A549 (cell line): Measurements from ENCODE around the gene NDUFV3. TPM values are rescaled to one million over a fixed set of nuclear protein-coding genes. Genes with fewer than 3 reads are reported as not detected.

Source experiments
- ATAC-seq, 2 experiments: fragments of 200-7000 bp in 1 of 2; fragments of >200 bp in 1 of 2; cut with Nextera tagmentation in 1 of 2; cut with Tn5 transposase in 1 of 2; 3 replicates each; pipeline versions ENCODE4 v1.8.0 to v1.9.1; 2018 to 2020; ENCODE audit warnings: mild to moderate bottlenecking in 1 of 2, moderate library complexity in 1 of 2
- CTCF ChIA-PET: fragments of 300-600 bp; sonication (Branson Sonifier 250); formaldehyde crosslinking; extraction: SDS; loops from one replicate; lab custom pipeline; 2021; ENCODE audit warnings: antibody characterized with exemption, inconsistent platforms; lab: Yijun Ruan, JAX
- POLR2A ChIA-PET: fragments of 350-600 bp; formaldehyde crosslinking; extraction: SDS; loops from one replicate; lab custom pipeline; 2021; ENCODE audit warnings: antibody characterized with exemption, inconsistent platforms; lab: Yijun Ruan, JAX
- DNase-seq, 2 experiments: peaks; one replicate each; pipeline versions ENCODE4 v3.0.0 to v3.0.0-alpha.2; 2011 to 2016; ENCODE audit warnings: low read depth in 1 of 2, low spot score in 1 of 2
- FAIRE-seq: peaks from 2 replicates; lab custom pipeline; 2011; peaks lifted over from hg19 to GRCh38; lab: Jason Lieb, UNC
- H3K27ac ChIP-seq, 2 experiments: fragments of >200 bp; sonication (Bioruptor Twin); formaldehyde crosslinking; 3 replicates each; pipeline ENCODE4 v1.5.1; 2016 to 2017
- H3K4me1 ChIP-seq: fragments of >200 bp; sonication (Bioruptor Twin); formaldehyde crosslinking; 3 replicates; pipeline ENCODE4 v1.6.1; 2016
- H3K4me2 ChIP-seq: fragments of >200 bp; sonication (Bioruptor Twin); formaldehyde crosslinking; 3 replicates; pipeline ENCODE4 v1.6.1; 2016
- H3K4me3 ChIP-seq: fragments of >200 bp; sonication (Bioruptor Twin); formaldehyde crosslinking; 3 replicates; pipeline ENCODE4 v1.5.1; 2016
- H3K9me3 ChIP-seq: fragments of >200 bp; sonication (Bioruptor Twin); formaldehyde crosslinking; 3 replicates; pipeline ENCODE4 v1.6.1; 2016
- ATOH8 ChIP-seq: fragments of 250-450 bp; sonication (Bioruptor Pico); IDR thresholded peaks from 2 replicates; pipeline ENCODE4 v1.5.0; 2020; ENCODE audit warnings: low read depth, mild to moderate bottlenecking, moderate library complexity
- CEBPB ChIP-seq, 2 experiments: fragments of >200 bp in 1 of 2; sonication (Bioruptor Twin) in 1 of 2; formaldehyde crosslinking in 1 of 2; IDR thresholded peaks; 2 replicates each; pipeline ENCODE4 v1.6.1; 2012 to 2016
- CHD2 ChIP-seq: fragments of 150-350 bp; IDR thresholded peaks from 2 replicates; pipeline ENCODE4 v1.6.1; 2014; ENCODE audit warnings: low read length; ENCODE audit not compliant: partially characterized antibody
- E2F6 ChIP-seq: IDR thresholded peaks from 2 replicates; pipeline ENCODE4 v1.6.1; 2012; ENCODE audit warnings: low read depth, borderline replicate concordance
- FOSL2 ChIP-seq, 2 experiments: fragments of 450-650 bp in 1 of 2; fragments of >200 bp in 1 of 2; sonication (Bioruptor Twin) in 1 of 2; formaldehyde crosslinking; IDR thresholded peaks; 2 replicates each; pipeline versions ENCODE4 v1.5.0 to v1.6.1; 2016 to 2020; ENCODE audit warnings: mild to moderate bottlenecking in 1 of 2, moderate library complexity in 1 of 2
- FOXS1 ChIP-seq: fragments of 250-450 bp; sonication (Bioruptor Pico); IDR thresholded peaks from 2 replicates; pipeline ENCODE4 v1.5.0; 2020; ENCODE audit warnings: mild to moderate bottlenecking, moderate library complexity
- GATA3 ChIP-seq: IDR thresholded peaks from 2 replicates; pipeline ENCODE4 v1.6.1; 2012; ENCODE audit warnings: borderline replicate concordance
- HDAC2 ChIP-seq: fragments of 200-600 bp; sonication (generic); IDR thresholded peaks from 2 replicates; pipeline ENCODE4 v1.6.1; 2016
- HEYL ChIP-seq: fragments of 250-450 bp; sonication (Bioruptor Pico); IDR thresholded peaks from 2 replicates; pipeline ENCODE4 v1.8.0; 2021; ENCODE audit warnings: mild to moderate bottlenecking, moderate library complexity
- HOXB13 ChIP-seq: fragments of 250-450 bp; sonication (Bioruptor Pico); IDR thresholded peaks from 2 replicates; pipeline ENCODE4 v1.5.0; 2020; ENCODE audit warnings: low read depth, mild to moderate bottlenecking, moderate library complexity
- JUN ChIP-seq, 2 experiments: fragments of >200 bp; sonication (Bioruptor Twin); formaldehyde crosslinking; IDR thresholded peaks; 2 replicates in 1 of 2; 3 replicates in 1 of 2; pipeline ENCODE4 v1.6.1; 2016 to 2017
- JUNB ChIP-seq: fragments of >200 bp; sonication (Bioruptor Twin); formaldehyde crosslinking; IDR thresholded peaks from 2 replicates; pipeline ENCODE4 v1.6.1; 2016
- KDM1A ChIP-seq: fragments of 200-600 bp; sonication (generic); IDR thresholded peaks from 2 replicates; pipeline ENCODE4 v1.6.1; 2016; ENCODE audit warnings: low read depth, mild to moderate bottlenecking
- KDM5A ChIP-seq: fragments of 200-600 bp; sonication (generic); IDR thresholded peaks from 2 replicates; pipeline ENCODE4 v1.6.1; 2016; ENCODE audit warnings: antibody characterized with exemption, mild to moderate bottlenecking
- MAX ChIP-seq: IDR thresholded peaks from 2 replicates; pipeline ENCODE4 v1.6.1; 2012
- MYC ChIP-seq: IDR thresholded peaks from 2 replicates; pipeline ENCODE4 v1.6.1; 2012; ENCODE audit warnings: mild to moderate bottlenecking, inconsistent platforms, low read length, improper control_type of control experiment, borderline replicate concordance
- NFE2L2 ChIP-seq: fragments of 150-350 bp; conservative IDR thresholded peaks from 2 replicates; pipeline ENCODE4 v1.6.1; 2014; ENCODE audit warnings: low read length
- NPAS2 ChIP-seq: fragments of 250-450 bp; sonication (Bioruptor Pico); IDR thresholded peaks from 2 replicates; pipeline ENCODE4 v1.8.0; 2022; ENCODE audit warnings: mild to moderate bottlenecking, moderate library complexity, borderline replicate concordance
- NR3C1 ChIP-seq: fragments of >200 bp; sonication (Bioruptor Twin); formaldehyde crosslinking; IDR thresholded peaks from 3 replicates; pipeline ENCODE4 v1.6.1; 2017
- PHF8 ChIP-seq: fragments of 200-600 bp; sonication (generic); IDR thresholded peaks from 2 replicates; pipeline ENCODE4 v1.6.1; 2016; ENCODE audit warnings: low read depth, mild to moderate bottlenecking, antibody characterized with exemption, moderate library complexity, borderline replicate concordance
- POLR2A ChIP-seq: IDR thresholded peaks from 2 replicates; pipeline ENCODE4 v1.6.1; 2012; ENCODE audit warnings: mild to moderate bottlenecking, low read length
- POLR2AphosphoS2 ChIP-seq: conservative IDR thresholded peaks from 2 replicates; pipeline ENCODE4 v1.6.1; 2012; ENCODE audit warnings: low read length, improper control_type of control experiment, inconsistent platforms
- RAD21 ChIP-seq, 2 experiments: fragments of >200 bp in 1 of 2; sonication (Bioruptor Twin) in 1 of 2; formaldehyde crosslinking in 1 of 2; IDR thresholded peaks in 1 of 2; conservative IDR thresholded peaks in 1 of 2; 2 replicates in 1 of 2; 3 replicates in 1 of 2; pipeline ENCODE4 v1.6.1; 2012 to 2018; ENCODE audit warnings: inconsistent platforms in 1 of 2
- RARB ChIP-seq: fragments of 250-450 bp; sonication (Bioruptor Pico); IDR thresholded peaks from 2 replicates; pipeline ENCODE4 v1.8.0; 2021; ENCODE audit warnings: mild to moderate bottlenecking, moderate library complexity
- RCOR1 ChIP-seq: fragments of 150-350 bp; IDR thresholded peaks from 2 replicates; pipeline ENCODE4 v1.6.1; 2014; ENCODE audit warnings: antibody characterized with exemption, low read length, low read depth
- REST ChIP-seq: fragments of 200-600 bp; sonication (generic); IDR thresholded peaks from 2 replicates; pipeline ENCODE4 v1.6.1; 2016; ENCODE audit warnings: antibody characterized with exemption, mild to moderate bottlenecking, moderate library complexity
- RFX5 ChIP-seq: fragments of 450-650 bp; IDR thresholded peaks from 2 replicates; pipeline ENCODE4 v1.7.1; 2014; ENCODE audit warnings: antibody characterized with exemption, mild to moderate bottlenecking, moderate library complexity
- SMC3 ChIP-seq: fragments of >200 bp; sonication (Bioruptor Twin); formaldehyde crosslinking; IDR thresholded peaks from 3 replicates; pipeline ENCODE4 v1.6.1; 2018; ENCODE audit warnings: inconsistent platforms
- TP53 ChIP-seq: fragments of 250-450 bp; sonication (Bioruptor Pico); IDR thresholded peaks from 2 replicates; pipeline ENCODE4 v1.5.0; 2021; ENCODE audit warnings: mild to moderate bottlenecking, moderate library complexity
- USF2 ChIP-seq: fragments of 450-650 bp; IDR thresholded peaks from 2 replicates; pipeline ENCODE4 v1.6.1; 2014; ENCODE audit warnings: antibody characterized with exemption
- ZC3H11A ChIP-seq: fragments of 450-650 bp; IDR thresholded peaks from 2 replicates; pipeline ENCODE4 v1.6.1; 2014; ENCODE audit warnings: antibody characterized with exemption, mild to moderate bottlenecking
- WGBS: methylation state at CpG from one replicate; pipeline ENCODE4 v1.1.6; 2017; ENCODE audit errors: missing lambda C conversion rate; 5-methylcytosine and 5-hydroxymethylcytosine counted together
- polyA minus RNA-seq: library from RNA; depleted of rRNA, polyadenylated mRNA; stranded (reverse); fragments of >200 nt; gene quantifications from 2 replicates; pipeline ENCODE4 v1.2.3, GENCODE V29; 2011; rRNA and poly(A)+ RNA removed
- polyA plus RNA-seq, 4 experiments: library from polyadenylated mRNA; depleted of rRNA in 3 of 4; stranded (reverse); fragments of >200 nt; fragmentation: RNase III in 1 of 4; extraction: RNeasy Plus Mini Kit Qiagen cat#74134 plus additional on column Dnase treatment in 1 of 4; gene quantifications; 2 replicates in 3 of 4; 3 replicates in 1 of 4; pipeline ENCODE4 v1.2.3, GENCODE V29; 2011 to 2017
- TF ChIP-seq, protein P1 (sequence below): fragments of >200 bp; sonication (Bioruptor Twin); formaldehyde crosslinking; IDR thresholded peaks from 3 replicates; pipeline ENCODE4 v1.6.1; 2016

The NDUFV3 gene
- polyA plus RNA-seq (2011; rRNA removed) (14.8 and 17.1 TPM in 2 replicates), polyA plus RNA-seq (2017; fragmentation: RNase III; extraction: RNeasy Plus Mini Kit Qiagen cat#74134 plus additional on column Dnase treatment) (20.7 to 22.8 TPM (median 22.0 TPM) in 3 replicates), polyA minus RNA-seq (12.9 and 13.3 TPM in 2 replicates)
- 19.5 and 22.0 TPM in 2 replicates for polyA plus RNA-seq (2012; cell fraction: cytosol; rRNA removed)
- 13.3 and 14.3 TPM in 2 replicates for polyA plus RNA-seq (2012; cell fraction: nucleus; rRNA removed)

GRCh38 chr21:42892931-42893755, at the start of gene NDUFV3:
Gene NDUFV3 (plus strand): TSS chr21:42893309. CDS start chr21:42893334, 25 bp downstream.
- Histone ChIP-seq H3K9me3 (no peaks in the 10 kb centered on the region), H3K27ac (peak within 1 kb of the TSS; percentile 97)
- peak; percentile 77 to 97 for DNase-seq
- no peak for TF ChIP-seq NR3C1
- TF ChIP-seq JUNB = no peak
- no peak for TF ChIP-seq RARB (CRISPR knock-in tag)
- TF ChIP-seq RAD21 (conservative IDR thresholded peaks at IDR 0.05 in 1 of 2, IDR thresholded peaks at IDR 0.05 in 1 of 2) = no peak
- TF ChIP-seq E2F6 = 0 out of 2 replicates have a peak, but pooled peaks have one; percentile 2
- peak; percentile 69; the same call in 1 of the 2 replicates for TF ChIP-seq PHF8
- TF ChIP-seq CEBPB (IDR thresholded peaks at IDR 0.05) = no peak
- peak; percentile 53 for TF ChIP-seq KDM5A
- TF ChIP-seq RFX5 = peak; percentile 56; the same call in 1 of the 2 replicates
- peak; percentile 81 for TF ChIP-seq POLR2A
- no peak for TF ChIP-seq HDAC2
- no peak for TF ChIP-seq ATOH8 (CRISPR knock-in tag)
- TF ChIP-seq GATA3 = no peak
- TF ChIP-seq HEYL (CRISPR knock-in tag) = no peak
- TF ChIP-seq, protein P1, sequence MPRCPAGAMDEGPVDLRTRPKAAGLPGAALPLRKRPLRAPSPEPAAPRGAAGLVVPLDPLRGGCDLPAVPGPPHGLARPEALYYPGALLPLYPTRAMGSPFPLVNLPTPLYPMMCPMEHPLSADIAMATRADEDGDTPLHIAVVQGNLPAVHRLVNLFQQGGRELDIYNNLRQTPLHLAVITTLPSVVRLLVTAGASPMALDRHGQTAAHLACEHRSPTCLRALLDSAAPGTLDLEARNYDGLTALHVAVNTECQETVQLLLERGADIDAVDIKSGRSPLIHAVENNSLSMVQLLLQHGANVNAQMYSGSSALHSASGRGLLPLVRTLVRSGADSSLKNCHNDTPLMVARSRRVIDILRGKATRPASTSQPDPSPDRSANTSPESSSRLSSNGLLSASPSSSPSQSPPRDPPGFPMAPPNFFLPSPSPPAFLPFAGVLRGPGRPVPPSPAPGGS = 0 out of 3 replicates have a peak, but pooled peaks have one; percentile 51
- TF ChIP-seq MAX = no peak; the same call in none of the 2 replicates
- TF ChIP-seq KDM1A = no peak
- no peak for TF ChIP-seq RCOR1
- no peak for TF ChIP-seq REST
- TF ChIP-seq TP53 (CRISPR knock-in tag) = no peak
- no peak for TF ChIP-seq USF2
- no peak for TF ChIP-seq CHD2
- no peak for TF ChIP-seq SMC3
- no peak for TF ChIP-seq ZC3H11A
- no peak for TF ChIP-seq POLR2AphosphoS2
- no peak for TF ChIP-seq NFE2L2
- TF ChIP-seq MYC = no peak
- TF ChIP-seq FOXS1 (CRISPR knock-in tag) = no peak
- no peak; a peak in 2 of 5 replicates for TF ChIP-seq JUN (IDR thresholded peaks at IDR 0.05)
- no peak for TF ChIP-seq HOXB13
- no peak for TF ChIP-seq FOSL2 (IDR thresholded peaks at IDR 0.05)
- no peak for TF ChIP-seq FOSL2 (CRISPR knock-in tag; IDR thresholded peaks at IDR 0.05)
- no peak for TF ChIP-seq NPAS2 (CRISPR knock-in tag)
- TF ChIP-seq, all 56 proteins: peak for 6
- 0% methylated on average over 3 of the region's 87 CpGs for WGBS
- Histone ChIP-seq H3K4me1 (peaks cover 7% of the 10 kb centered on the region), H3K4me3 (peak within 1 kb of the TSS; percentile 94), H3K4me2 (peak within 1 kb of the TSS; percentile 99)
- FAIRE-seq = no peak
- ATAC-seq = peak; percentile 95 to 96
- POLR2A ChIA-PET = interaction anchor here (0.8 to 2.0 kb wide), 3 partner anchors 15 to 81 kb away, joined by 3 to 5 read pairs (median 5); no protein-coding TSS in a partner anchor
- CTCF ChIA-PET = interaction anchor here (1.1 kb wide), 1 partner anchor 23 kb away, joined by 3 read pairs; no protein-coding TSS in a partner anchor
